Lower lobe of right lung (tissue), 2 donors: ENCODE data around the gene PHF14. TPM values are rescaled to one million over a fixed set of nuclear protein-coding genes. Genes with fewer than 3 reads are reported as not detected.

Experiments
- ATAC-seq, 2 donors: fragments of 200-7000 bp; cut with Tn5 transposase; one replicate each; pipeline ENCODE4 v1.9.1; 2020 to 2022; ENCODE audit warnings: mild to moderate bottlenecking in 2 of 2, moderate library complexity in 2 of 2
- DNase-seq: peaks from one replicate; pipeline ENCODE4 v3.0.0-alpha.2; 2020
- H3K27ac ChIP-seq: fragments of 200-600 bp; one replicate; pipeline ENCODE4 v1.8.0; 2022
- H3K27me3 ChIP-seq: fragments of 200-600 bp; one replicate; pipeline ENCODE4 v1.8.0; 2022; ENCODE audit warnings: low read depth
- H3K36me3 ChIP-seq: fragments of 200-600 bp; one replicate; pipeline ENCODE4 v1.8.0; 2022; ENCODE audit warnings: mild to moderate bottlenecking
- H3K4me1 ChIP-seq: fragments of 200-600 bp; one replicate; pipeline ENCODE4 v1.8.0; 2022
- H3K4me3 ChIP-seq: fragments of 200-600 bp; one replicate; pipeline ENCODE4 v1.8.0; 2022; ENCODE audit warnings: mild to moderate bottlenecking
- H3K9me3 ChIP-seq: fragments of 200-600 bp; one replicate; pipeline ENCODE4 v1.8.0; 2022
- intact Hi-C: fragments of 100-400 bp; cut with DNase I; formaldehyde crosslinking; loops from one replicate; pipeline ENCODE4 v1.11.0; 2022
- total RNA-seq: library from RNA; stranded (reverse); fragmentation: NEBNext Ultra II Directional; extraction: Animal tissue kit (Norgen Biotek cat#: 25700); gene quantifications from one replicate; pipeline ENCODE4 v1.2.1, GENCODE V29; 2021
- TF ChIP-seq, protein P1 (sequence below): fragments of 200-600 bp; IDR thresholded peaks from one replicate; pipeline ENCODE4 v1.8.0; 2022; ENCODE audit warnings: antibody characterized with exemption, mild to moderate bottlenecking
- donor health status: DM: no; HTN: yes; CAD: no; lungs with severe emphysema.

The PHF14 gene
- total RNA-seq, 1 donor from 2014 or later, result 27.9 TPM

DNA sequence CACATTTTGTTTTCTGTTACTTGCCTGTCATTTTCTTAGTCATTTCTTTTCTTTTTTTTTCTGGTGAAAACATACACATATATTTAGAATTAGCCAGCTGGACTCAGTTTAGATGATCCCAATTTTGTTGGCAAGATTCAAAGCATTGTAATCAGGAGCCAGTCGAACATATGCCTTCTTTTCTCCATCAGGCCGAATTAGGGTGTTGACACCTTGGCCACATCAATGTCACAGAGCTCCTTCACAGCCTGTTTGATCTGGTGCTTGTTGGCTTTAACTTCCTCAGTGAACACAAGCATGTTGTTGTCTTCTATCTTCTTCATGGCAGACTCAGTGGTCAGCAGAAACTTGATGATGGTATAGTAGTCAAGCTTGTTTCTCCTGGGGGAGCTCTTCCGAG is 32.6 kb downstream of the PHF14 start:
- ATAC-seq (no peak), DNase-seq (no peak)
- H3K27ac ChIP-seq, result no peak overlapping the region
- no peaks in the 10 kb centered on the region for H3K9me3 ChIP-seq
- intact Hi-C loops, result no loop called here
- TF ChIP-seq, protein P1, sequence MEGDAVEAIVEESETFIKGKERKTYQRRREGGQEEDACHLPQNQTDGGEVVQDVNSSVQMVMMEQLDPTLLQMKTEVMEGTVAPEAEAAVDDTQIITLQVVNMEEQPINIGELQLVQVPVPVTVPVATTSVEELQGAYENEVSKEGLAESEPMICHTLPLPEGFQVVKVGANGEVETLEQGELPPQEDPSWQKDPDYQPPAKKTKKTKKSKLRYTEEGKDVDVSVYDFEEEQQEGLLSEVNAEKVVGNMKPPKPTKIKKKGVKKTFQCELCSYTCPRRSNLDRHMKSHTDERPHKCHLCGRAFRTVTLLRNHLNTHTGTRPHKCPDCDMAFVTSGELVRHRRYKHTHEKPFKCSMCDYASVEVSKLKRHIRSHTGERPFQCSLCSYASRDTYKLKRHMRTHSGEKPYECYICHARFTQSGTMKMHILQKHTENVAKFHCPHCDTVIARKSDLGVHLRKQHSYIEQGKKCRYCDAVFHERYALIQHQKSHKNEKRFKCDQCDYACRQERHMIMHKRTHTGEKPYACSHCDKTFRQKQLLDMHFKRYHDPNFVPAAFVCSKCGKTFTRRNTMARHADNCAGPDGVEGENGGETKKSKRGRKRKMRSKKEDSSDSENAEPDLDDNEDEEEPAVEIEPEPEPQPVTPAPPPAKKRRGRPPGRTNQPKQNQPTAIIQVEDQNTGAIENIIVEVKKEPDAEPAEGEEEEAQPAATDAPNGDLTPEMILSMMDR, result no peak
- H3K4me3 ChIP-seq, result no peak overlapping the region
- peaks cover 4% of the 10 kb centered on the region for H3K36me3 ChIP-seq
- H3K27me3 ChIP-seq, result no peaks in the 10 kb centered on the region
- H3K4me1 ChIP-seq, result no peaks in the 10 kb centered on the region

- TF ChIP-seq, protein P1, result no peak
- H3K27me3 ChIP-seq, result no peaks in the 10 kb centered on the region
- intact Hi-C loops, result no loop called here
- H3K4me3 ChIP-seq, result no peak overlapping the region
- H3K36me3 ChIP-seq, result peaks cover 8% of the 10 kb centered on the region
- no peak overlapping the region for H3K27ac ChIP-seq
- no peak for ATAC-seq
- no peaks in the 10 kb centered on the region for H3K4me1 ChIP-seq
- no peak for DNase-seq
- no peaks in the 10 kb centered on the region for H3K9me3 ChIP-seq
These were observed 36.0 kb downstream of the PHF14 start for GRCh38 chr7:11009631-11010030.

GRCh38 chr7:11021468-11021867 is 47.8 kb downstream of the PHF14 start:
- no peak overlapping the region for H3K4me3 ChIP-seq
- H3K27me3 ChIP-seq, result no peaks in the 10 kb centered on the region
- TF ChIP-seq, protein P1, result no peak
- H3K4me1 ChIP-seq, result no peaks in the 10 kb centered on the region
- H3K9me3 ChIP-seq, result no peaks in the 10 kb centered on the region
- intact Hi-C loops, result no loop called here
- ATAC-seq (no peak), DNase-seq (no peak)
- H3K36me3 ChIP-seq, result peaks cover 10% of the 10 kb centered on the region
- H3K27ac ChIP-seq, result no peak overlapping the region

DNA sequence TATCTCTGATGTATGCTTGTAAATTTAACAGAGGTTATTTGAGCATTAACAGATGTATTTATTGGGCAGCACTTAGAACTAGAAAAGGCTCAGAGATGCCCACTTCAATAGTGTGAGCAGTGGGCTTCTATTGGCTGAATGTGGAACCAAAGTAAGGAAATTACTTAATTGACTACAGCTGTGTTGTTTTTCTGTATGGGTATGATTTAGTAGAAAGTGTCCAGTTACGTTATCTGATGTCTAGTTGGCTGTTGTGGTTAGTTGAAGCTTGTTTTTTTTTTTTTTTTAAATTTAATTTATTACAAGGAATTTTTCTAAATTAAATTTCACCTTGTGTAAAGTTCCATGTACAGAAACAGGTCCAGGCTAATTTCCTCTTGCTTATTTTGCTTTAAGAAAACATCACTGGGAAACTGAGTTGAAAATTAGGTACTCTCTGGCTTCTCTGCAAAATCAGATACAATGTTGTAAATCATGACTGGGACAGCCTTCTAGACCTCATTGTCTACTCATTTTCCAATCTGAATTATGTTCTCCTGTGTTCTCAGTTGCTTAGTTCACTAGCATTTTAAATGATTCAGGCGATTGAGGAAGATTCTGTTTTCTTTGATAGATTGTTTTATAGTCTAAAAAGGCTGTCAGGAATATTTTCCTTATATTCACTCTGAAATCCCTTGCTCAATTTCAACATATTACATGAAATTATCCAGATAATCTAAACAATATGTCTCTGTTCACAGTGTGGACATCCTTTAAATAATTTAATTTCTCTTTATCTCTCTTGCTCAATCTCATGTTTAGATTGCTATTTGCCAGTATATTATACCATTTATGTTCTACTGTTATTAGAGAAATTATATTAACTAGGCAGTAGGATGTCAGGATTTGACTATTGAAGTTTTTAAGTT is 53.0 kb downstream of the PHF14 start:
- no peak overlapping the region for H3K4me3 ChIP-seq
- peaks cover 10% of the 10 kb centered on the region for H3K36me3 ChIP-seq
- no peak overlapping the region for H3K27ac ChIP-seq
- intact Hi-C loops, result no loop called here
- no peak for DNase-seq
- no peaks in the 10 kb centered on the region for H3K27me3 ChIP-seq
- TF ChIP-seq, protein P1, result no peak
- no peaks in the 10 kb centered on the region for H3K4me1 ChIP-seq
- no peak for ATAC-seq
- no peaks in the 10 kb centered on the region for H3K9me3 ChIP-seq

- TF ChIP-seq, protein P1, result no peak
- Histone ChIP-seq H3K4me1 (no peaks in the 10 kb centered on the region), H3K4me3 (no peak overlapping the region), H3K36me3 (peaks cover 30% of the 10 kb centered on the region), H3K9me3 (no peaks in the 10 kb centered on the region), H3K27ac (no peak overlapping the region), H3K27me3 (no peaks in the 10 kb centered on the region)
- intact Hi-C loops, result no loop called here
- no peak for DNase-seq
- no peak for ATAC-seq
These were observed 62.0 kb downstream of the PHF14 start for GRCh38 chr7:11035661-11036060.
